Measurements from ENCODE around the gene KHDRBS2. TPM values are rescaled to one million over a fixed set of nuclear protein-coding genes. Genes with fewer than 3 reads are reported as not detected.

The KHDRBS2 gene
- total and polyA plus RNA-seq, 2 donors (not counting 1 experiment from before 2014, with no cell fraction given), result 8.9 to 9.4 TPM

DNA sequence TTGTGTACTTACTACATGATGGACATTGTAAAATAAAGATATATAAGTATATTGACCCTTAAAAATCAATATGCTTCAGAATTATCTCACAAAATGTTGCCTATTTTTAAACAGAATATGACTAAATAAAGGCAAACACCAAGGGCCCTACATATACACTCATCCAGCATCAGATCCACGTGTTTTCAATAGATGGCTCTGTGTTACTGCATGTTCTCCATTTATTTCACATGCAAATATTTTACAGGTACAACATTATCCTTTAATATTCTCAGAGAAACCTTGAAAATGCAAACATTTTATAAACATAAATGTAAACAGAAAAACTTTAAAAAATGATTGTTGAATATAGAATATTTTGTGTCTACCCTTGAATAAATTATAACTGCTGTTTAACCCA, 2.9 kb upstream of the KHDRBS2 start:
- no peaks in the 10 kb centered on the region for H3K9me3 Mint-ChIP-seq (ENCODE audit: insufficient read depth)
- Histone ChIP-seq H3K4me3 (ENCODE audit: control extremely low read depth in 1 of 5, extremely low read depth in 1 of 5, insufficient read depth in 1 of 5, low read depth in 2 of 5, low read length in 4 of 5) (no peak overlapping the region), H3K27me3 (replicated peaks in 1 of 4; ENCODE audit: control extremely low read depth in 1 of 4, control insufficient read depth in 3 of 4, insufficient read depth in 4 of 4, low read length in 3 of 4) (no peaks in the 10 kb centered on the region), H3K9me3 (ENCODE audit: control extremely low read depth in 1 of 3, control insufficient read depth in 2 of 3, insufficient read depth in 1 of 3, low read length in 2 of 3) (no peaks in the 10 kb centered on the region), H3K27ac (ENCODE audit: low read length in 2 of 2) (no peak overlapping the region), H4K20me1 (ENCODE audit: control insufficient read depth, insufficient read depth, low read length, poor library complexity, severe bottlenecking) (no peaks in the 10 kb centered on the region), H3K79me2 (ENCODE audit: control insufficient read depth, insufficient read depth, low read length) (peaks cover 23% of the 10 kb centered on the region), H3K4me2 (replicated peaks; ENCODE audit: low read depth, low read length, poor library complexity, severe bottlenecking) (no peak overlapping the region), H3K4me1 (ENCODE audit: control insufficient read depth in 2 of 2, insufficient read depth in 2 of 2, low read length in 2 of 2) (peaks cover 8 to 9% of the 10 kb centered on the region in 2 donors), H3K36me3 (replicated peaks in 1 of 2; ENCODE audit: control extremely low read depth in 1 of 2, control insufficient read depth in 1 of 2, extremely low read depth in 1 of 2, insufficient read depth in 2 of 2, low read length in 1 of 2) (no peaks in the 10 kb centered on the region), H2AFZ (ENCODE audit: insufficient read depth, low read depth, low read length, poor library complexity, severe bottlenecking) (no peak overlapping the region), H3K9ac (ENCODE audit: low read length) (no peak overlapping the region)
- H3K27me3 Mint-ChIP-seq, result no peaks in the 10 kb centered on the region
- ChIA-PET POLR2A (no interaction called here), CTCF (interaction anchor here (1.0 kb wide), 1 partner anchor 8 kb away, joined by 3 read pairs; no protein-coding TSS in a partner anchor)
- H3K4me3 Mint-ChIP-seq, result no peak overlapping the region
- TF ChIP-seq, protein P1, sequence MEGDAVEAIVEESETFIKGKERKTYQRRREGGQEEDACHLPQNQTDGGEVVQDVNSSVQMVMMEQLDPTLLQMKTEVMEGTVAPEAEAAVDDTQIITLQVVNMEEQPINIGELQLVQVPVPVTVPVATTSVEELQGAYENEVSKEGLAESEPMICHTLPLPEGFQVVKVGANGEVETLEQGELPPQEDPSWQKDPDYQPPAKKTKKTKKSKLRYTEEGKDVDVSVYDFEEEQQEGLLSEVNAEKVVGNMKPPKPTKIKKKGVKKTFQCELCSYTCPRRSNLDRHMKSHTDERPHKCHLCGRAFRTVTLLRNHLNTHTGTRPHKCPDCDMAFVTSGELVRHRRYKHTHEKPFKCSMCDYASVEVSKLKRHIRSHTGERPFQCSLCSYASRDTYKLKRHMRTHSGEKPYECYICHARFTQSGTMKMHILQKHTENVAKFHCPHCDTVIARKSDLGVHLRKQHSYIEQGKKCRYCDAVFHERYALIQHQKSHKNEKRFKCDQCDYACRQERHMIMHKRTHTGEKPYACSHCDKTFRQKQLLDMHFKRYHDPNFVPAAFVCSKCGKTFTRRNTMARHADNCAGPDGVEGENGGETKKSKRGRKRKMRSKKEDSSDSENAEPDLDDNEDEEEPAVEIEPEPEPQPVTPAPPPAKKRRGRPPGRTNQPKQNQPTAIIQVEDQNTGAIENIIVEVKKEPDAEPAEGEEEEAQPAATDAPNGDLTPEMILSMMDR (IDR thresholded peaks at IDR 0.05), result no peak
- no peak for TF ChIP-seq EZH2 (IDR thresholded peaks at IDR 0.05; ENCODE audit: borderline replicate concordance, insufficient read depth, low read depth, low read length, poor library complexity, severe bottlenecking)
- ATAC-seq (ENCODE audit: low read depth), result no peak
- H3K4me1 Mint-ChIP-seq, result peaks cover 19% of the 10 kb centered on the region
- no peak for DNase-seq
- H3K27ac Mint-ChIP-seq, result no peak overlapping the region
- no CpG with 5 or more reads among the region's 1 CpG for WGBS (ENCODE audit: insufficient coverage)
- intact Hi-C loops (cut with micrococcal nuclease), result loop anchor here (10.0 kb wide), 2 partner anchors 274 to 1286 kb away; partner anchors contain the start of genes LOC128125822 and PTP4A1

DNA sequence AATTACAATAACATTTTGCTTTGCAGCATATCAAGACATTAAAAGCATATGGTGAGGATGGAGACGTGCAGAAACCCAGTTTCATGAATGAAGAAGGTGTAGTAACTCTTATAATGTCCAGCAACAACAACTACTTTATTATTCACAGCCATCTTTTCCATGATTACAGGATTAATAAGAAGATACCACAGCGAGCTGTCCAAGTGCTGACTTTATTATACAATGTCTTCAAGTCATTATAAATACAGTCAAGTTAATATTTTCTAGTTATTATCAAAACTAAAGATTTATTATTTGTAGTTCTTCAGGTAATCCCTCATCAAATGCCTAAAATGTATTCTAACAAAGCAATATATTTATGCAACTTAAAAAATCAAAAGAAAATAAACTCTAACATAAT, 2.5 kb upstream of the KHDRBS2 start:
- no peaks in the 10 kb centered on the region for H3K27me3 ChIP-seq (replicated peaks in 1 of 4; ENCODE audit: control extremely low read depth in 1 of 4, control insufficient read depth in 3 of 4, insufficient read depth in 4 of 4, low read length in 3 of 4)
- peaks cover 27% of the 10 kb centered on the region for H3K79me2 ChIP-seq (ENCODE audit: control insufficient read depth, insufficient read depth, low read length)
- peaks cover 24% of the 10 kb centered on the region for H3K4me1 Mint-ChIP-seq
- DNase-seq (no peak), ATAC-seq (ENCODE audit: low read depth) (no peak)
- TF ChIP-seq EZH2 (IDR thresholded peaks at IDR 0.05; ENCODE audit: borderline replicate concordance, insufficient read depth, low read depth, low read length, poor library complexity, severe bottlenecking), result no peak
- TF ChIP-seq, protein P1 (IDR thresholded peaks at IDR 0.05), result no peak
- no peak overlapping the region for H3K27ac ChIP-seq (ENCODE audit: low read length in 2 of 2)
- no peak overlapping the region for H3K27ac Mint-ChIP-seq
- no peaks in the 10 kb centered on the region for H3K27me3 Mint-ChIP-seq
- H3K9ac ChIP-seq (ENCODE audit: low read length), result no peak overlapping the region
- CTCF ChIA-PET, result interaction anchor here (1.0 kb wide), 1 partner anchor 9 kb away, joined by 3 read pairs; no protein-coding TSS in a partner anchor
- no peaks in the 10 kb centered on the region for H3K9me3 ChIP-seq (ENCODE audit: control extremely low read depth in 1 of 3, control insufficient read depth in 2 of 3, insufficient read depth in 1 of 3, low read length in 2 of 3)
- no peak overlapping the region for H3K4me2 ChIP-seq (replicated peaks; ENCODE audit: low read depth, low read length, poor library complexity, severe bottlenecking)
- H3K4me3 Mint-ChIP-seq, result no peak overlapping the region
- H3K4me3 ChIP-seq (ENCODE audit: control extremely low read depth in 1 of 5, extremely low read depth in 1 of 5, insufficient read depth in 1 of 5, low read depth in 2 of 5, low read length in 4 of 5), result no peak overlapping the region
- peaks cover 8 to 12% of the 10 kb centered on the region in 2 donors for H3K4me1 ChIP-seq (ENCODE audit: control insufficient read depth in 2 of 2, insufficient read depth in 2 of 2, low read length in 2 of 2)
- no peak overlapping the region for H2AFZ ChIP-seq (ENCODE audit: insufficient read depth, low read depth, low read length, poor library complexity, severe bottlenecking)
- H3K36me3 ChIP-seq (replicated peaks in 1 of 2; ENCODE audit: control extremely low read depth in 1 of 2, control insufficient read depth in 1 of 2, extremely low read depth in 1 of 2, insufficient read depth in 2 of 2, low read length in 1 of 2), result no peaks in the 10 kb centered on the region
- POLR2A ChIA-PET, result no interaction called here
- no peaks in the 10 kb centered on the region for H3K9me3 Mint-ChIP-seq (ENCODE audit: insufficient read depth)
- intact Hi-C loops (cut with micrococcal nuclease), result loop anchor here (10.0 kb wide), 2 partner anchors 274 to 1286 kb away; partner anchors contain the start of genes LOC128125822 and PTP4A1
- H4K20me1 ChIP-seq (ENCODE audit: control insufficient read depth, insufficient read depth, low read length, poor library complexity, severe bottlenecking), result no peaks in the 10 kb centered on the region
- no CpG with 5 or more reads among the region's 2 CpGs for WGBS (ENCODE audit: insufficient coverage)
